Limb (tissue), 2 donors: Measurements from ENCODE around the gene TMEM178B.

ENCODE experiments used
- DNase-seq, 2 donors: peaks; one replicate each; pipeline ENCODE4 v3.0.0-alpha.2; 2016; ENCODE audit errors: extremely low spot score in 2 of 2

Gene TMEM178B

GRCh38 chr7:141515941-141516340 is 442.1 kb downstream of the TMEM178B start:
- no peak for DNase-seq

- DNase-seq, result no peak
Measured at GRCh38 chr7:141519623-141520022, 445.8 kb downstream of the TMEM178B start.

- DNase-seq, result no peak
Measured at GRCh38 chr7:141522657-141523342, 448.9 kb downstream of the TMEM178B start.

GRCh38 chr7:141525973-141526514 is 452.2 kb downstream of the TMEM178B start:
- no peak for DNase-seq

- DNase-seq, result no peak
Measured at GRCh38 chr7:141527076-141527475, 453.2 kb downstream of the TMEM178B start.

- DNase-seq, result no peak
Measured at GRCh38 chr7:141528399-141528798, 454.5 kb downstream of the TMEM178B start.
